Fibroblast of mammary gland (primary cell): ENCODE results near the gene CCDC179.

ENCODE experiments used
- DNase-seq: peaks from one replicate; pipeline ENCODE4 v3.0.0-alpha.2; 2010; ENCODE audit warnings: low read depth
- H3K4me3 ChIP-seq: 2 replicates; pipeline ENCODE4 v1.5.1; 2011; ENCODE audit warnings: low read depth, mild to moderate bottlenecking, low read length, moderate library complexity; ENCODE audit not compliant: control insufficient read depth
- CTCF ChIP-seq: conservative IDR thresholded peaks from 2 replicates; pipeline ENCODE4 v1.5.1; 2011; ENCODE audit warnings: low read depth, low read length, inconsistent platforms; ENCODE audit not compliant: control insufficient read depth, insufficient read depth

CCDC179 gene

GRCh38 chr11:22851477-22851876, 8.8 kb downstream of the CCDC179 start:
- no peak for DNase-seq
- no peak for TF ChIP-seq CTCF
- H3K4me3 ChIP-seq: no peak overlapping the region

GRCh38 chr11:22846726-22847125, 13.5 kb downstream of the CCDC179 start:
- TF ChIP-seq CTCF: no peak

GRCh38 chr11:22832315-22833015, 27.8 kb downstream of the CCDC179 start:
- no peak for TF ChIP-seq CTCF
- H3K4me3 ChIP-seq: no peak overlapping the region
- peak; percentile 16 for DNase-seq

More at GRCh38 chr11:22846726-22847125, 13.5 kb downstream of the CCDC179 start:
- no peak for DNase-seq
- H3K4me3 ChIP-seq: no peak overlapping the region

- no peak for TF ChIP-seq CTCF
- DNase-seq: no peak
- peak overlapping the region; percentile 40 for H3K4me3 ChIP-seq
These were observed 30.2 kb downstream of the CCDC179 start for GRCh38 chr11:22830082-22830414.

DNA sequence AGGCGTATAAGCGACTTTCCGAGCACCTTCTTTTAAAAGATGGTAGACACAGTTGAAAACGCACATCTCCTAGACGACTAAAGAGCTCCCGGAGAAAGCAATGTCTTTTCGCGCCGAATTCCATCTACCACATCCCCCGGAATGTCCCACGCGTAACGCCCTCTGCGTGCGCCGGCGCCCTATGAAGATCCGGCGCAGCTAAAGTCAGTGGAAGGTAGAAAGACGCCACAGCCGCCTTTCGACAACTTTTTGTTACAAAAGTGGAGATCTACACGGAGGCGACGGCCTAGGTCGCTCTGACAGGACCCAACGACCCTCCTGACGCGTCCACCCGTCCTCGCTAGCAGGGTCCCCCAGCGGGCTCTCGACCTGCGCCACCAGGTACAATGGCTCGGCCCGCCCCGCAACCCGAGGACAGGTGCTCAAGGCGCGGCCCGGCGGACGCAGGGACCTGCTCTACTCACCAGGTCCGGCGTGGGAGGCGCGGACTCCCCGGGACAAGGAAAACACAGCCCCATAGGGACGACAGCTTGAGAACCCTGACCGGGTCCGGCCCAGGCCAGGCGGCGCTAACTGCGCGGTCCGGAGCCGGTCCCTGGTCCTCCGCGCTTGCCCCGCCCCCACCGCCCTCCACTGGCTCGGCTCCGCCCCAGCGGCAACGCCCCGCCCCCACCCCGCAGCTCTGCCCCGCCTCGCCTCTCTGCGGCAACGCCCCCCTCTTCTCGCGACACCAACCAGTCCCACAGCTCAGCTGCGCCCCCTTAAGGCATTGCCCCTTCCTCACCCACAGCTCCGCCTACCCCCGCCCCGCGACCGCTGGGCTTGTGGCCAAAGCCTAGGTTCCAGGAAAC, 30.8 kb downstream of the CCDC179 start, which contains the start of gene SVIP:
SVIP (minus strand) TSS at position 571 of the 851 bp plus-strand sequence; CDS start at position 518, 53 bp downstream.
- TF ChIP-seq CTCF: peak; percentile 41
- DNase-seq: peak; percentile 78
- peak within 1 kb of the TSS; percentile 76 for H3K4me3 ChIP-seq

DNA sequence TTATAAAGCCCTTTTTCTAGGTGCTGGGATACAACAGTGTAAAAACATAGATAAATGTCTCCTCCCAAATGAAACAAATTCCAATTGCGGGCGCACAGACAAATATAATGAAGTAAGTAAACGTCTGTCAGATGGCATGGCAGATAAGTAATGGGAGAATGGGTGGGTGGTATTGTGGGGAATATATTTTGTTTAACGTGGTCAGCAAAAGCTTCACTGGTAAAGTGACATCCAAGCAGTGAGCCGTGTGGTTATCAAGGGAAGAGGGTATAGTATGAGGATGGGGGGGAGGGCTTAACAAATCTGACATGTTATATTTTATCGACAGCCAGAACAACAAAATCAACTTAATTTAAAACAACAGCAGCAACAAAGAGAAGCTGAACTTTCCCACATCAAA, 31.9 kb downstream of the CCDC179 start:
- DNase-seq: no peak
- no peak for TF ChIP-seq CTCF
- no peak overlapping the region for H3K4me3 ChIP-seq
